Gastroesophageal sphincter (tissue), 3 donors: ENCODE measurements around the gene PJA1.

Experiments
- CTCF ChIP-seq, 4 experiments: fragments of 200-600 bp in 2 of 4; fragments of 450-650 bp in 2 of 4; sonication (generic) in 1 of 4; IDR thresholded peaks; one replicate each; pipeline ENCODE4 v1.5.1; 2017 to 2019; ENCODE audit warnings: antibody characterized with exemption in 4 of 4, mild to moderate bottlenecking in 2 of 4, moderate library complexity in 2 of 4
- EP300 ChIP-seq: sonication (generic); formaldehyde crosslinking; IDR thresholded peaks from one replicate; pipeline ENCODE4 v1.6.1; 2017; ENCODE audit warnings: antibody characterized with exemption, mild to moderate bottlenecking
- POLR2A ChIP-seq, 2 donors: fragments of 450-650 bp; IDR thresholded peaks; one replicate each; pipeline ENCODE4 v1.6.1; 2017; ENCODE audit warnings: antibody characterized with exemption in 2 of 2, mild to moderate bottlenecking in 2 of 2, moderate library complexity in 1 of 2
- POLR2AphosphoS5 ChIP-seq: sonication (generic); formaldehyde crosslinking; IDR thresholded peaks from one replicate; pipeline ENCODE4 v1.6.1; 2017; ENCODE audit warnings: antibody characterized with exemption

GRCh38 chrX:69145714-69146113 lies 19.5 kb downstream of the PJA1 start:
- TF ChIP-seq CTCF (IDR thresholded peaks at IDR 0.05) = no peak
- no peak for TF ChIP-seq POLR2A (IDR thresholded peaks at IDR 0.05)
- no peak for TF ChIP-seq POLR2AphosphoS5
- no peak for TF ChIP-seq EP300
